Glutamatergic neuron (in vitro differentiated cells): ENCODE measurements around the gene CACNA1H. TPM values are rescaled to one million over a fixed set of nuclear protein-coding genes. Genes with fewer than 3 reads are reported as not detected.

Experiments used
- DNase-seq: peaks from one replicate; pipeline ENCODE4 v3.0.0; 2022
- H3K27ac Mint-ChIP-seq: one replicate; pipeline ENCODE4 v1.8.0; 2020; ENCODE audit warnings: mild to moderate bottlenecking, mixed read lengths, inconsistent platforms; ENCODE audit not compliant: unreplicated experiment
- H3K27me3 Mint-ChIP-seq: one replicate; pipeline ENCODE4 v1.8.0; 2020; ENCODE audit warnings: mild to moderate bottlenecking, moderate library complexity, mixed read lengths, inconsistent platforms; ENCODE audit not compliant: unreplicated experiment
- H3K36me3 Mint-ChIP-seq: one replicate; pipeline ENCODE4 v1.8.0; 2020; ENCODE audit warnings: mild to moderate bottlenecking, mixed read lengths, inconsistent platforms; ENCODE audit not compliant: unreplicated experiment
- H3K4me1 Mint-ChIP-seq: one replicate; pipeline ENCODE4 v1.8.0; 2020; ENCODE audit warnings: mild to moderate bottlenecking, low read depth, mixed read lengths, inconsistent platforms; ENCODE audit not compliant: unreplicated experiment
- H3K4me3 Mint-ChIP-seq: one replicate; pipeline ENCODE4 v1.8.0; 2020; ENCODE audit warnings: mild to moderate bottlenecking, mixed read lengths, inconsistent platforms; ENCODE audit not compliant: unreplicated experiment
- H3K9me3 Mint-ChIP-seq: one replicate; pipeline ENCODE4 v1.8.0; 2020; ENCODE audit warnings: mild to moderate bottlenecking, moderate library complexity, mixed read lengths, inconsistent platforms; ENCODE audit not compliant: unreplicated experiment
- CTCF ChIP-seq: fragments of 200-600 bp; sonication (generic); IDR thresholded peaks from one replicate; pipeline ENCODE4 v1.5.0; 2021; ENCODE audit not compliant: partially characterized antibody, unreplicated experiment
- total RNA-seq: library from RNA; stranded (reverse); fragmentation: NEBNext Ultra II Directional; extraction: Animal tissue kit (Norgen Biotek cat#: 25700); gene quantifications from one replicate; pipeline ENCODE4 v1.2.1, GENCODE V29; 2021; ENCODE audit not compliant: unreplicated experiment

The CACNA1H gene
- total RNA-seq, 1 donor from 2014 or later, result 161 TPM

GRCh38 chr16:1221628-1222552 is 69.0 kb downstream of the CACNA1H start:
- Mint-ChIP-seq H3K9me3 (peaks cover 19% of the 10 kb centered on the region), H3K27me3 (peaks cover 18% of the 10 kb centered on the region), H3K27ac (peak overlapping the region; percentile 6), H3K36me3 (no peaks in the 10 kb centered on the region), H3K4me1 (peaks cover 2% of the 10 kb centered on the region), H3K4me3 (no peak overlapping the region)
- TF ChIP-seq CTCF, result no peak
- no peak for DNase-seq

GRCh38 chr16:1222553-1223354 is 69.8 kb downstream of the CACNA1H start:
- Mint-ChIP-seq H3K36me3 (no peaks in the 10 kb centered on the region), H3K9me3 (peaks cover 22% of the 10 kb centered on the region), H3K27me3 (peaks cover 19% of the 10 kb centered on the region), H3K27ac (no peak overlapping the region), H3K4me1 (peaks cover 6% of the 10 kb centered on the region), H3K4me3 (no peak overlapping the region)
- DNase-seq, result no peak
- no peak for TF ChIP-seq CTCF

- Mint-ChIP-seq H3K4me3 (no peak overlapping the region), H3K9me3 (peaks cover 21% of the 10 kb centered on the region), H3K4me1 (peaks cover 6% of the 10 kb centered on the region), H3K36me3 (no peaks in the 10 kb centered on the region), H3K27me3 (peaks cover 21% of the 10 kb centered on the region), H3K27ac (peak overlapping the region; percentile 82)
- DNase-seq, result no peak
- no peak for TF ChIP-seq CTCF
Observed at GRCh38 chr16:1223355-1224214, 70.7 kb downstream of the CACNA1H start.

- H3K27me3 Mint-ChIP-seq, result peaks cover 21% of the 10 kb centered on the region
- no peak for TF ChIP-seq CTCF
- H3K36me3 Mint-ChIP-seq, result no peaks in the 10 kb centered on the region
- H3K9me3 Mint-ChIP-seq, result peaks cover 21% of the 10 kb centered on the region
- no peak for DNase-seq
- no peak overlapping the region for H3K4me3 Mint-ChIP-seq
- no peak overlapping the region for H3K27ac Mint-ChIP-seq
- H3K4me1 Mint-ChIP-seq, result peaks cover 6% of the 10 kb centered on the region
Observed at GRCh38 chr16:1224558-1224957, 71.7 kb downstream of the CACNA1H start.
